Activated CD4-positive, alpha-beta T cell treated with anti-CD3 and anti-CD28 coated beads, Interleukin-2, Interleukin-6, amounts not matched to agents 100 ng/mL and 50 ng/mL, durations not matched to agents 16 hours and 8 hours (primary cell): ENCODE results near the gene PBOV1.

Experiments used
- DNase-seq: peaks from one replicate; pipeline ENCODE4 v3.0.0-alpha.2; 2020

The PBOV1 gene

GRCh38 chr6:138218449-138218848 lies at the start of gene PBOV1:
PBOV1 (minus strand) TSS chr6:138218491; CDS start chr6:138218395, 96 bp downstream.
- no peak for DNase-seq

GRCh38 chr6:138266095-138266494 lies 47.8 kb upstream of the PBOV1 start:
- no peak for DNase-seq

GRCh38 chr6:138264372-138264880 lies 46.1 kb upstream of the PBOV1 start:
- no peak for DNase-seq

GRCh38 chr6:138263963-138264362 lies 45.7 kb upstream of the PBOV1 start:
- no peak for DNase-seq

- DNase-seq, result no peak
Measured at GRCh38 chr6:138261116-138261780, 43.0 kb upstream of the PBOV1 start.

- DNase-seq, result no peak
Measured at GRCh38 chr6:138258991-138259390, 40.7 kb upstream of the PBOV1 start.

GRCh38 chr6:138258197-138258596 lies 39.9 kb upstream of the PBOV1 start:
- no peak for DNase-seq

- no peak for DNase-seq
Measured at GRCh38 chr6:138257638-138258040, 39.3 kb upstream of the PBOV1 start.

GRCh38 chr6:138255443-138255842 lies 37.2 kb upstream of the PBOV1 start:
- no peak for DNase-seq

- no peak for DNase-seq
Measured at GRCh38 chr6:138253731-138254130, 35.4 kb upstream of the PBOV1 start.

GRCh38 chr6:138250513-138251247 lies 32.4 kb upstream of the PBOV1 start:
- no peak for DNase-seq

GRCh38 chr6:138250053-138250452 lies 31.8 kb upstream of the PBOV1 start:
- no peak for DNase-seq

- no peak for DNase-seq
Measured at GRCh38 chr6:138248878-138249277, 30.6 kb upstream of the PBOV1 start.

- no peak for DNase-seq
Measured at GRCh38 chr6:138248011-138248410, 29.7 kb upstream of the PBOV1 start.

GRCh38 chr6:138246650-138247440 lies 28.6 kb upstream of the PBOV1 start:
- no peak for DNase-seq

- no peak for DNase-seq
Measured at GRCh38 chr6:138245751-138246150, 27.5 kb upstream of the PBOV1 start.

- no peak for DNase-seq
Measured at GRCh38 chr6:138242987-138243592, 24.8 kb upstream of the PBOV1 start.

- DNase-seq, result no peak
Measured at GRCh38 chr6:138241934-138242333, 23.6 kb upstream of the PBOV1 start.

- DNase-seq, result no peak
Measured at GRCh38 chr6:138241381-138241780, 23.1 kb upstream of the PBOV1 start.

- no peak for DNase-seq
Measured at GRCh38 chr6:138240476-138241245, 22.4 kb upstream of the PBOV1 start.

- DNase-seq, result no peak
Measured at GRCh38 chr6:138239774-138240173, 21.5 kb upstream of the PBOV1 start.

GRCh38 chr6:138238368-138238767 lies 20.1 kb upstream of the PBOV1 start:
- DNase-seq, result no peak
